ENCODE results near the gene SPATS2L. TPM values are rescaled to one million over a fixed set of nuclear protein-coding genes. Genes with fewer than 3 reads are reported as not detected.

The SPATS2L gene
- total RNA-seq, 1 experiment from 2014 or later: 112 TPM

DNA sequence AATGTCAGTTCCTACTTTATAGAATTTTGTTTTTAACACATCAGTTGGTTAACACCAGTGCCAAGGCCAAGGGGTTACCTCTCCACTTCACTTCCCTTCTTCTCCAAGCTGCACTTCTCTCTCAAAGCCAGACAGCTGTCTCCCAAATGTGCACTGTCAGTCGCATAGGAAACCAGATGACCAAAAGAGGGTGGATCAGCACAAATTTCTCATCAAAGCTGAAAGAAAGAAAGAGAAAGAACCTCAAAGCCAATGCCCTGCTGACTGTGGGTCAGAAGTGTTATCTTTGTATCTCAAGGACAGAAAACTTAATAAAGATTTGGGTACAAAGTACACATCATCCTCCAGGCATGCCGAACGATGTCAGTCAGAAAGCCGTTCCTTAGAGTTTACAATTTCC, 32.2 kb downstream of the SPATS2L start (continued):
- TF ChIP-seq RORB (CRISPR knock-in tag; IDR thresholded peaks at IDR 0.05) (no peak), EMX1 (CRISPR knock-in tag; IDR thresholded peaks at IDR 0.05) (no peak), CBFB (CRISPR knock-in tag; IDR thresholded peaks at IDR 0.05; ENCODE audit: low read depth) (no peak)
- TF ChIP-seq, protein P1, sequence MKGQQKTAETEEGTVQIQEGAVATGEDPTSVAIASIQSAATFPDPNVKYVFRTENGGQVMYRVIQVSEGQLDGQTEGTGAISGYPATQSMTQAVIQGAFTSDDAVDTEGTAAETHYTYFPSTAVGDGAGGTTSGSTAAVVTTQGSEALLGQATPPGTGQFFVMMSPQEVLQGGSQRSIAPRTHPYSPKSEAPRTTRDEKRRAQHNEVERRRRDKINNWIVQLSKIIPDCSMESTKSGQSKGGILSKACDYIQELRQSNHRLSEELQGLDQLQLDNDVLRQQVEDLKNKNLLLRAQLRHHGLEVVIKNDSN (CRISPR knock-in tag; IDR thresholded peaks at IDR 0.05): no peak

DNA sequence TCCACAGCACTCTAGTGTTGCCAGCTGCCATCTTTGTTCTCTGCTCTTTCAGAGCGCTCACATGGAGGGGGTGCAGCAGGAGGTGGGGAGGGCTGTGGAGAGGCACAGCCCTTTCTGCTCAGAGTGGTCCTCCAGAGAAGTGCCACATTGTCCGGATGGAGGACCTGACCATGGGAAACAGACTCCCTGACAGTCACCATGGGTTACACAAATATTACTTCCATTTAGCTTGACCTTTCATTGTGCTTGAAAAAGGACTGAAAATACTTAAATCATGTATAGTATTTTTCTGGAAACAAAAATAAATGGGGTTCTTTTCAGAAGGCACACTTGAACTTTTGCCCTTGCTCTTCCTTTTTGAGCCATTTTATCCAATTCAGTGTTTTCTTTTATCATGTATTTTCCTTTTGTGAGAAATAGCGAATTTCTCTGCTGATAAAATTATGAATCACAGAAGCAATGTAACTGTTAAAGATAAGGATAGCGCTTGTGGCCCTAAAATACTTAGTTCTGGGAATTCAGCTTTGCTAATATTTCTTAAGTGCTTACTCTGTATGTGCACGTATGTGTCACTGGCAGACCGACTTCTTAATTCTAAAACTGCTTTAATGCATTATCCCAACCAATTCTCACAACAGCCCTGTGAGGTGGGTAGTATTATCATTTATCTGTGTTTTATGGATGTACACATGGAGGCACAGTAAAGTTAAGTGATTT, 34.2 kb downstream of the SPATS2L start:
- peaks cover 29% of the 10 kb centered on the region for H3K36me3 Mint-ChIP-seq
- no peak for DNase-seq (ENCODE audit: low spot score)

DNA sequence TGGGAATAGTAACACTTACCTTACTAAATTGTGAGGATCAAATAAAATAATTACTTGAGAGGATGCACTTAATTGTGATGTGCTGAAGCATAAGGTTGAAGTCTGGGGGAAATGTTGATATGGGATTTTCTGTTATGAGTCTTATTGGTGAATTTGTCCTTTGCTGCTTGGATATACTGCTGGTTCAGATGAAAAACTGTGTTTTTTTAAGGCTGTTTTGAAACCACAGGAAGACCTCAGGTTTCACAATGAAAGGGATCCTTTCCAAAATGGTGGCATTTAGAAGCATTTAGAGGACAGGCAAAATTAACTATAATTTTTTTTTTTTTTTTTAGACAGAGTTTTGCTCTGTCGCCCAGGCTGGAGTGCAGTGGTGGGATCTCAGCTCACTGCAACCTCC, 34.9 kb downstream of the SPATS2L start:
- ChIA-PET POLR2A (no interaction called here), CTCF (no interaction called here)
- DNase-seq (ENCODE audit: low spot score) (no peak), ATAC-seq (no peak)
- H3K27ac Mint-ChIP-seq: no peak overlapping the region
- H3K4me3 Mint-ChIP-seq: no peak overlapping the region
- H3K27me3 Mint-ChIP-seq (ENCODE audit: low read depth): no peaks in the 10 kb centered on the region
- H3K36me3 Mint-ChIP-seq: peaks cover 29% of the 10 kb centered on the region
- peaks cover 8% of the 10 kb centered on the region for H3K9me3 Mint-ChIP-seq
- peaks cover 68% of the 10 kb centered on the region for H3K4me1 Mint-ChIP-seq
- no peak for TF ChIP-seq FOXP1 (CRISPR knock-in tag; IDR thresholded peaks at IDR 0.05; ENCODE audit: borderline replicate concordance)
- TF ChIP-seq, protein P2, sequence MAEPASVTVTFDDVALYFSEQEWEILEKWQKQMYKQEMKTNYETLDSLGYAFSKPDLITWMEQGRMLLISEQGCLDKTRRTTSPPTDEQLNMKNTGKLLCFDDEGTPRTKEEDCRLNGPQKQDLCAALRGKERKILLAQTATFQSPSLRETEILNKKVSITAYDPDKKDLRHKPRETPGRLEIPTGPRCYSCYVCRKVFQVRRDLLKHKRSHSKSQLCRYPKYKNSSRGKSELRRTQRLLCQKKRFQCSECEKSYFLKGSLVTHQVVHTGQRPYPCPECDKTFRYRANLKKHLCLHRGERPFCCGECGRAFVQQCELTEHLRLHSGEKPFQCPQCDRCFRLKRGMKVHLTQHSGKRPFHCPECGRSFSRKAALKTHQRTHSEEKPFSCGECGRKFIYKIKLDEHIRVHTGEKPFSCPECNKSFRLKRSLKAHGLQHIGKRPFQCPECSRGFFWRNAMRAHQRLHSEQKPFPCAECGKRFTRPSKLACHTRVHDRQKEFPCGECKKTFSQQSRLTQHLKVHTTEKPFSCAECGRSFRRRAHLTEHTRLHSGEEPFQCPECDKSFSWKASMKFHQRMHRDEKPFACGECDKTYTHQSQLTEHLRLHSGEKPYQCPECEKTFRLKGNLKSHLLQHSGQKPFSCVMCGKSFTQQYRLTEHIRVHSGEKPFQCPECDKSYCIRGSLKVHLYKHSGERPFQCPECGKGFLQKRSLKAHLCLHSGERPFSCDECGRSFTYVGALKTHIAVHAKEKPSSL (CRISPR knock-in tag; conservative IDR thresholded peaks at IDR 0.05): no peak
- TF ChIP-seq, protein P3, sequence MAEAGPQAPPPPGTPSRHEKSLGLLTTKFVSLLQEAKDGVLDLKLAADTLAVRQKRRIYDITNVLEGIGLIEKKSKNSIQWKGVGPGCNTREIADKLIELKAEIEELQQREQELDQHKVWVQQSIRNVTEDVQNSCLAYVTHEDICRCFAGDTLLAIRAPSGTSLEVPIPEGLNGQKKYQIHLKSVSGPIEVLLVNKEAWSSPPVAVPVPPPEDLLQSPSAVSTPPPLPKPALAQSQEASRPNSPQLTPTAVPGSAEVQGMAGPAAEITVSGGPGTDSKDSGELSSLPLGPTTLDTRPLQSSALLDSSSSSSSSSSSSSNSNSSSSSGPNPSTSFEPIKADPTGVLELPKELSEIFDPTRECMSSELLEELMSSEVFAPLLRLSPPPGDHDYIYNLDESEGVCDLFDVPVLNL (CRISPR knock-in tag; IDR thresholded peaks at IDR 0.05; ENCODE audit: borderline replicate concordance, low read depth): no peak
- TF ChIP-seq, protein P4, sequence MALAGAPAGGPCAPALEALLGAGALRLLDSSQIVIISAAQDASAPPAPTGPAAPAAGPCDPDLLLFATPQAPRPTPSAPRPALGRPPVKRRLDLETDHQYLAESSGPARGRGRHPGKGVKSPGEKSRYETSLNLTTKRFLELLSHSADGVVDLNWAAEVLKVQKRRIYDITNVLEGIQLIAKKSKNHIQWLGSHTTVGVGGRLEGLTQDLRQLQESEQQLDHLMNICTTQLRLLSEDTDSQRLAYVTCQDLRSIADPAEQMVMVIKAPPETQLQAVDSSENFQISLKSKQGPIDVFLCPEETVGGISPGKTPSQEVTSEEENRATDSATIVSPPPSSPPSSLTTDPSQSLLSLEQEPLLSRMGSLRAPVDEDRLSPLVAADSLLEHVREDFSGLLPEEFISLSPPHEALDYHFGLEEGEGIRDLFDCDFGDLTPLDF (CRISPR knock-in tag; IDR thresholded peaks at IDR 0.05): no peak
- TF ChIP-seq CBFB (CRISPR knock-in tag; IDR thresholded peaks at IDR 0.05; ENCODE audit: low read depth): no peak
- TF ChIP-seq ESRRA (CRISPR knock-in tag; IDR thresholded peaks at IDR 0.05; ENCODE audit: borderline replicate concordance): no peak

More for the DNA sequence above, 34.2 kb downstream of the SPATS2L start:
- Mint-ChIP-seq H3K9me3 (peaks cover 8% of the 10 kb centered on the region), H3K27me3 (ENCODE audit: low read depth) (no peaks in the 10 kb centered on the region), H3K4me1 (peaks cover 62% of the 10 kb centered on the region), H3K27ac (peak overlapping the region; percentile 5), H3K4me3 (no peak overlapping the region)
- ChIA-PET CTCF (no interaction called here), POLR2A (interaction anchor here (0.9 kb wide), 1 partner anchor 18 kb away, joined by 3 read pairs; no protein-coding TSS in a partner anchor)
- ATAC-seq: no peak
- TF ChIP-seq TP53 (CRISPR knock-in tag; IDR thresholded peaks at IDR 0.05) (no peak), ZNF423 (CRISPR knock-in tag; IDR thresholded peaks at IDR 0.05) (no peak), PRRX2 (CRISPR knock-in tag; IDR thresholded peaks at IDR 0.05) (no peak), SMAD3 (CRISPR knock-in tag; IDR thresholded peaks at IDR 0.05; ENCODE audit: borderline replicate concordance) (no peak), RELA (CRISPR knock-in tag; IDR thresholded peaks at IDR 0.05; ENCODE audit: borderline replicate concordance) (no peak), KAT7 (CRISPR knock-in tag; IDR thresholded peaks at IDR 0.05; ENCODE audit: borderline replicate concordance) (no peak), JUN (CRISPR knock-in tag; IDR thresholded peaks at IDR 0.05) (no peak), ZNF317 (CRISPR knock-in tag; IDR thresholded peaks at IDR 0.05; ENCODE audit: borderline replicate concordance, low read depth) (no peak)
- TF ChIP-seq, protein P5, sequence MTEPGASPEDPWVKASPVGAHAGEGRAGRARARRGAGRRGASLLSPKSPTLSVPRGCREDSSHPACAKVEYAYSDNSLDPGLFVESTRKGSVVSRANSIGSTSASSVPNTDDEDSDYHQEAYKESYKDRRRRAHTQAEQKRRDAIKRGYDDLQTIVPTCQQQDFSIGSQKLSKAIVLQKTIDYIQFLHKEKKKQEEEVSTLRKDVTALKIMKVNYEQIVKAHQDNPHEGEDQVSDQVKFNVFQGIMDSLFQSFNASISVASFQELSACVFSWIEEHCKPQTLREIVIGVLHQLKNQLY (CRISPR knock-in tag; IDR thresholded peaks at IDR 0.05): no peak
- TF ChIP-seq, protein P2 (CRISPR knock-in tag; conservative IDR thresholded peaks at IDR 0.05): no peak
- TF ChIP-seq, protein P6, sequence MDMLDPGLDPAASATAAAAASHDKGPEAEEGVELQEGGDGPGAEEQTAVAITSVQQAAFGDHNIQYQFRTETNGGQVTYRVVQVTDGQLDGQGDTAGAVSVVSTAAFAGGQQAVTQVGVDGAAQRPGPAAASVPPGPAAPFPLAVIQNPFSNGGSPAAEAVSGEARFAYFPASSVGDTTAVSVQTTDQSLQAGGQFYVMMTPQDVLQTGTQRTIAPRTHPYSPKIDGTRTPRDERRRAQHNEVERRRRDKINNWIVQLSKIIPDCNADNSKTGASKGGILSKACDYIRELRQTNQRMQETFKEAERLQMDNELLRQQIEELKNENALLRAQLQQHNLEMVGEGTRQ (CRISPR knock-in tag; IDR thresholded peaks at IDR 0.05): no peak
- TF ChIP-seq, protein P7, sequence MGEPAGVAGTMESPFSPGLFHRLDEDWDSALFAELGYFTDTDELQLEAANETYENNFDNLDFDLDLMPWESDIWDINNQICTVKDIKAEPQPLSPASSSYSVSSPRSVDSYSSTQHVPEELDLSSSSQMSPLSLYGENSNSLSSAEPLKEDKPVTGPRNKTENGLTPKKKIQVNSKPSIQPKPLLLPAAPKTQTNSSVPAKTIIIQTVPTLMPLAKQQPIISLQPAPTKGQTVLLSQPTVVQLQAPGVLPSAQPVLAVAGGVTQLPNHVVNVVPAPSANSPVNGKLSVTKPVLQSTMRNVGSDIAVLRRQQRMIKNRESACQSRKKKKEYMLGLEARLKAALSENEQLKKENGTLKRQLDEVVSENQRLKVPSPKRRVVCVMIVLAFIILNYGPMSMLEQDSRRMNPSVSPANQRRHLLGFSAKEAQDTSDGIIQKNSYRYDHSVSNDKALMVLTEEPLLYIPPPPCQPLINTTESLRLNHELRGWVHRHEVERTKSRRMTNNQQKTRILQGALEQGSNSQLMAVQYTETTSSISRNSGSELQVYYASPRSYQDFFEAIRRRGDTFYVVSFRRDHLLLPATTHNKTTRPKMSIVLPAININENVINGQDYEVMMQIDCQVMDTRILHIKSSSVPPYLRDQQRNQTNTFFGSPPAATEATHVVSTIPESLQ (CRISPR knock-in tag; IDR thresholded peaks at IDR 0.05): no peak
